Brain microvascular endothelial cell (primary cell): Measurements from ENCODE around the gene SERPINI1.

Experiments
- DNase-seq: peaks from one replicate; pipeline ENCODE4 v3.0.0-alpha.2; 2020
- H3K27ac ChIP-seq: fragments of 250-450 bp; sonication (Bioruptor Pico); 2 replicates; pipeline ENCODE4 v1.5.1; 2020; ENCODE audit warnings: mild to moderate bottlenecking, moderate library complexity
- H3K27me3 ChIP-seq: fragments of 250-450 bp; sonication (Bioruptor Pico); replicated peaks from 2 replicates; pipeline ENCODE4 v1.5.1; 2020; ENCODE audit warnings: mild to moderate bottlenecking
- H3K36me3 ChIP-seq: fragments of 250-450 bp; sonication (Bioruptor Pico); replicated peaks from 2 replicates; pipeline ENCODE4 v1.5.1; 2020; ENCODE audit warnings: mild to moderate bottlenecking
- H3K4me3 ChIP-seq: 2 replicates; pipeline ENCODE4 v1.5.1; 2011; ENCODE audit warnings: low read depth, mild to moderate bottlenecking, control low read depth, low read length, moderate library complexity
- CTCF ChIP-seq: IDR thresholded peaks from 2 replicates; pipeline ENCODE4 v1.5.1; 2011; ENCODE audit warnings: low read depth, mild to moderate bottlenecking, moderate library complexity, low read length, control low read depth, inconsistent platforms; ENCODE audit errors: missing control alignments
- in situ Hi-C: cut with HindIII; loops from 2 replicates; pipeline ENCODE4 v1.10.0; 2017; ENCODE audit warnings: low sequenced_read_pairs, low pct_ligation_motif_present

The SERPINI1 gene

GRCh38 chr3:167780214-167780883, 44.8 kb downstream of the SERPINI1 start:
- no peaks in the 10 kb centered on the region for H3K36me3 ChIP-seq
- no peaks in the 10 kb centered on the region for H3K27me3 ChIP-seq
- H3K27ac ChIP-seq = no peak overlapping the region
- no peak overlapping the region for H3K4me3 ChIP-seq
- TF ChIP-seq CTCF = no peak
- in situ Hi-C loops = no loop called here
- no peak for DNase-seq

DNA sequence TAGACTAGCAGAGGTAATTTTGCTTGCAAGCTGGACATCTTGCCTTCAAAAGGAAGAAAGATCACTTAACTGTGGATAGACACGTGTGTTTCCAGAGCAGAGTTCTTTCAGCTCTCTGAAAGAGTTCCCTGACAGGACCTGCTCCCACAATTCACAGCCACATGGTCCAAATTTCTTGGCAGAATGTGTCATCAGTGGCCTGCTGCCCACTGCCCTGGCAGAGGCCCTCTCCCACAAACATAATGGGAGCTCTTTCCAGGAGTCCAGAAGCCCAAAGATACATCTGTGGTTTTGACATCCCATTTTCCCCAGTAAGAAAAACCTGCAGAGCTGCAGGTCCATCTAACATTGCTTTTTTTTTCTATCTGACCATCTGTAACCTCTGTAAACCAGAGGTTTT, 48.3 kb downstream of the SERPINI1 start:
- no peak overlapping the region for H3K4me3 ChIP-seq
- no peak overlapping the region for H3K27ac ChIP-seq
- no peak for TF ChIP-seq CTCF
- H3K27me3 ChIP-seq = no peaks in the 10 kb centered on the region
- in situ Hi-C loops = no loop called here
- no peaks in the 10 kb centered on the region for H3K36me3 ChIP-seq
- no peak for DNase-seq

DNA sequence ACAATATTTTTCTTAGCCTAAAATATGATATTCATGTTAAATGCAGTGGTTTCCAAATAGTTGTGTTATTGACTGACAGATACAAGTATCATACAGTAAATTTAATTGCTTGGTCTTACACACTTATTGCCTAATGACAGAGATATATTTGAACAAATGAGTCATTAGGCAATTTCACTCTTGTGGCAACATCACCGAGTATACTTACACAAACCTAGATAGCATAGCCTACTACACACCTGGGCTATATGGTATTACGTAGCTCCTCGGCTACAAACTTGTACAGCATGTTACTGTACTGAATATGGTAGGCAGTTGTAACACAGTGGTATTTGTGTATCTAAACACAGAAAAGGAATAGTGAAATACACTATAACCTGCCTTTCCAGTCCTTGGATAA, 50.3 kb downstream of the SERPINI1 start:
- H3K36me3 ChIP-seq = no peaks in the 10 kb centered on the region
- H3K27ac ChIP-seq = no peak overlapping the region
- no peak for DNase-seq
- H3K4me3 ChIP-seq = no peak overlapping the region
- TF ChIP-seq CTCF = no peak
- in situ Hi-C loops = no loop called here
- no peaks in the 10 kb centered on the region for H3K27me3 ChIP-seq

- H3K36me3 ChIP-seq = no peaks in the 10 kb centered on the region
- no peaks in the 10 kb centered on the region for H3K27me3 ChIP-seq
- no peak overlapping the region for H3K27ac ChIP-seq
- H3K4me3 ChIP-seq = no peak overlapping the region
- TF ChIP-seq CTCF = no peak
- no peak for DNase-seq
- in situ Hi-C loops = no loop called here
Observed at GRCh38 chr3:167787440-167787839, 51.9 kb downstream of the SERPINI1 start.

- in situ Hi-C loops = no loop called here
- Histone ChIP-seq H3K27me3 (no peaks in the 10 kb centered on the region), H3K4me3 (no peak overlapping the region), H3K36me3 (no peaks in the 10 kb centered on the region), H3K27ac (no peak overlapping the region)
- no peak for DNase-seq
- TF ChIP-seq CTCF = no peak
Observed at GRCh38 chr3:167798443-167798842, 62.9 kb downstream of the SERPINI1 start.

- no peak for TF ChIP-seq CTCF
- H3K4me3 ChIP-seq = no peak overlapping the region
- H3K27ac ChIP-seq = no peak overlapping the region
- H3K27me3 ChIP-seq = no peaks in the 10 kb centered on the region
- H3K36me3 ChIP-seq = no peaks in the 10 kb centered on the region
- in situ Hi-C loops = no loop called here
- DNase-seq = no peak
Observed at GRCh38 chr3:167808910-167809309, 73.4 kb downstream of the SERPINI1 start.
